ENCODE measurements around the gene HSD17B1. TPM values are rescaled to one million over a fixed set of nuclear protein-coding genes. Genes with fewer than 3 reads are reported as not detected.

The HSD17B1 gene
- total and polyA plus RNA-seq, 2 of the 13 experiments (the other 11 are each of a cell fraction or from before 2014, with no cell fraction given): 0.54 to 0.93 TPM

DNA sequence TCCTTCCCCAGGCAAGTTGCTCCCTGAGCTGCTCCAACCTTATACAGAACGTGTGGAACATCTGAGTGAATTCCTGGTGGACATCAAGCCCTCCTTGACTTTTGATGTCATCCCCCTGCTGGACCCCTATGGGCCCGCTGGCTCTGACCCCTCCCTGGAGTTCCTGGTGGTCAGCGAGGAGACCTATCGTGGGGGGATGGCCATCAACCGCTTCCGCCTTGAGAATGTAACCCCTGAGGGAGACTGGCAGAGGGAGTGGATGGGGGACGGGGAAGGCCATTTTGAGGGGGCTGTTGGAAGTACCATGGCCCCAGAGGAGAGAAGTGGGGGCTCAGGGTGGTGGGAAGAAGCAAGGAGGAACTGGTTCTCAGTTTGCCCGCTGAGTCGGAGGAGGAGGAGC, 11.2 kb downstream of the HSD17B1 start:
- no peak overlapping the region for H2AFZ ChIP-seq (ENCODE audit: low read length)
- no peak for ATAC-seq
- WGBS (ENCODE audit: low lambda C conversion rate): 91% methylated on average over 9 of the region's 9 CpGs
- no peaks in the 10 kb centered on the region for H3K9me3 ChIP-seq (ENCODE audit: low read length)
- H3K27me3 ChIP-seq (ENCODE audit: control insufficient read depth in 1 of 2, insufficient read depth in 2 of 2, low read length in 2 of 2): no peaks in the 10 kb centered on the region; a peak in 1 of 5 replicates
- H4K20me1 ChIP-seq (ENCODE audit: insufficient read depth, low read length): no peaks in the 10 kb centered on the region
- ChIA-PET POLR2A (interaction anchor here (0.7 to 8.5 kb wide), 13 partner anchors 11 to 260 kb away, joined by 3 to 128 read pairs (median 11); partner anchors contain the start of genes BECN1, CNTD1, COA3 and HSD17B1), CTCF (ENCODE audit: low intra/inter-chr PET ratio, low total read pairs) (no interaction called here)
- intact Hi-C loops (cut with micrococcal nuclease; ENCODE audit: unreplicated experiment) (no loop called here), in situ Hi-C loops (cut with HindIII; ENCODE audit: extremely low pct_ligation_motif_present, low pct_unique_long_range_greater_than_20kb) (no loop called here)
- BruUV-seq (replicated peaks): no TSS peak
- peaks cover 69% of the 10 kb centered on the region for H3K4me1 ChIP-seq (ENCODE audit: insufficient read depth, low read length)
- H3K4me2 ChIP-seq (ENCODE audit: low read depth, low read length): peak overlapping the region; percentile 82
- H3K4me3 ChIP-seq (replicated peaks in 1 of 3; ENCODE audit: insufficient read depth in 1 of 3, low read depth in 2 of 3, low read length in 3 of 3): peak overlapping the region; percentile 66 to 91 (median 79)
- peaks cover 16 to 32% of the 10 kb centered on the region in 2 experiments for H3K36me3 ChIP-seq (replicated peaks in 1 of 2; ENCODE audit: control insufficient read depth in 1 of 2, insufficient read depth in 2 of 2, low read length in 2 of 2)
- FAIRE-seq: no peak
- H3K27ac ChIP-seq (ENCODE audit: extremely low read length, insufficient read depth, low read length): peak overlapping the region; percentile 91
- H3K79me2 ChIP-seq (ENCODE audit: insufficient read depth, low read length): peaks cover 42% of the 10 kb centered on the region
- no peak for DNase-seq (ENCODE audit: low spot score)
- peak overlapping the region; percentile 94 for H3K9ac ChIP-seq (ENCODE audit: insufficient read depth, low read depth, low read length)
- TF ChIP-seq, protein P1, sequence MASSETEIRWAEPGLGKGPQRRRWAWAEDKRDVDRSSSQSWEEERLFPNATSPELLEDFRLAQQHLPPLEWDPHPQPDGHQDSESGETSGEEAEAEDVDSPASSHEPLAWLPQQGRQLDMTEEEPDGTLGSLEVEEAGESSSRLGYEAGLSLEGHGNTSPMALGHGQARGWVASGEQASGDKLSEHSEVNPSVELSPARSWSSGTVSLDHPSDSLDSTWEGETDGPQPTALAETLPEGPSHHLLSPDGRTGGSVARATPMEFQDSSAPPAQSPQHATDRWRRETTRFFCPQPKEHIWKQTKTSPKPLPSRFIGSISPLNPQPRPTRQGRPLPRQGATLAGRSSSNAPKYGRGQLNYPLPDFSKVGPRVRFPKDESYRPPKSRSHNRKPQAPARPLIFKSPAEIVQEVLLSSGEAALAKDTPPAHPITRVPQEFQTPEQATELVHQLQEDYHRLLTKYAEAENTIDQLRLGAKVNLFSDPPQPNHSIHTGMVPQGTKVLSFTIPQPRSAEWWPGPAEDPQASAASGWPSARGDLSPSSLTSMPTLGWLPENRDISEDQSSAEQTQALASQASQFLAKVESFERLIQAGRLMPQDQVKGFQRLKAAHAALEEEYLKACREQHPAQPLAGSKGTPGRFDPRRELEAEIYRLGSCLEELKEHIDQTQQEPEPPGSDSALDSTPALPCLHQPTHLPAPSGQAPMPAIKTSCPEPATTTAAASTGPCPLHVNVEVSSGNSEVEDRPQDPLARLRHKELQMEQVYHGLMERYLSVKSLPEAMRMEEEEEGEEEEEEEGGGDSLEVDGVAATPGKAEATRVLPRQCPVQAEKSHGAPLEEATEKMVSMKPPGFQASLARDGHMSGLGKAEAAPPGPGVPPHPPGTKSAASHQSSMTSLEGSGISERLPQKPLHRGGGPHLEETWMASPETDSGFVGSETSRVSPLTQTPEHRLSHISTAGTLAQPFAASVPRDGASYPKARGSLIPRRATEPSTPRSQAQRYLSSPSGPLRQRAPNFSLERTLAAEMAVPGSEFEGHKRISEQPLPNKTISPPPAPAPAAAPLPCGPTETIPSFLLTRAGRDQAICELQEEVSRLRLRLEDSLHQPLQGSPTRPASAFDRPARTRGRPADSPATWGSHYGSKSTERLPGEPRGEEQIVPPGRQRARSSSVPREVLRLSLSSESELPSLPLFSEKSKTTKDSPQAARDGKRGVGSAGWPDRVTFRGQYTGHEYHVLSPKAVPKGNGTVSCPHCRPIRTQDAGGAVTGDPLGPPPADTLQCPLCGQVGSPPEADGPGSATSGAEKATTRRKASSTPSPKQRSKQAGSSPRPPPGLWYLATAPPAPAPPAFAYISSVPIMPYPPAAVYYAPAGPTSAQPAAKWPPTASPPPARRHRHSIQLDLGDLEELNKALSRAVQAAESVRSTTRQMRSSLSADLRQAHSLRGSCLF (CRISPR knock-in tag; IDR thresholded peaks at IDR 0.05; ENCODE audit: borderline replicate concordance): no peak
- TF ChIP-seq, protein P2, sequence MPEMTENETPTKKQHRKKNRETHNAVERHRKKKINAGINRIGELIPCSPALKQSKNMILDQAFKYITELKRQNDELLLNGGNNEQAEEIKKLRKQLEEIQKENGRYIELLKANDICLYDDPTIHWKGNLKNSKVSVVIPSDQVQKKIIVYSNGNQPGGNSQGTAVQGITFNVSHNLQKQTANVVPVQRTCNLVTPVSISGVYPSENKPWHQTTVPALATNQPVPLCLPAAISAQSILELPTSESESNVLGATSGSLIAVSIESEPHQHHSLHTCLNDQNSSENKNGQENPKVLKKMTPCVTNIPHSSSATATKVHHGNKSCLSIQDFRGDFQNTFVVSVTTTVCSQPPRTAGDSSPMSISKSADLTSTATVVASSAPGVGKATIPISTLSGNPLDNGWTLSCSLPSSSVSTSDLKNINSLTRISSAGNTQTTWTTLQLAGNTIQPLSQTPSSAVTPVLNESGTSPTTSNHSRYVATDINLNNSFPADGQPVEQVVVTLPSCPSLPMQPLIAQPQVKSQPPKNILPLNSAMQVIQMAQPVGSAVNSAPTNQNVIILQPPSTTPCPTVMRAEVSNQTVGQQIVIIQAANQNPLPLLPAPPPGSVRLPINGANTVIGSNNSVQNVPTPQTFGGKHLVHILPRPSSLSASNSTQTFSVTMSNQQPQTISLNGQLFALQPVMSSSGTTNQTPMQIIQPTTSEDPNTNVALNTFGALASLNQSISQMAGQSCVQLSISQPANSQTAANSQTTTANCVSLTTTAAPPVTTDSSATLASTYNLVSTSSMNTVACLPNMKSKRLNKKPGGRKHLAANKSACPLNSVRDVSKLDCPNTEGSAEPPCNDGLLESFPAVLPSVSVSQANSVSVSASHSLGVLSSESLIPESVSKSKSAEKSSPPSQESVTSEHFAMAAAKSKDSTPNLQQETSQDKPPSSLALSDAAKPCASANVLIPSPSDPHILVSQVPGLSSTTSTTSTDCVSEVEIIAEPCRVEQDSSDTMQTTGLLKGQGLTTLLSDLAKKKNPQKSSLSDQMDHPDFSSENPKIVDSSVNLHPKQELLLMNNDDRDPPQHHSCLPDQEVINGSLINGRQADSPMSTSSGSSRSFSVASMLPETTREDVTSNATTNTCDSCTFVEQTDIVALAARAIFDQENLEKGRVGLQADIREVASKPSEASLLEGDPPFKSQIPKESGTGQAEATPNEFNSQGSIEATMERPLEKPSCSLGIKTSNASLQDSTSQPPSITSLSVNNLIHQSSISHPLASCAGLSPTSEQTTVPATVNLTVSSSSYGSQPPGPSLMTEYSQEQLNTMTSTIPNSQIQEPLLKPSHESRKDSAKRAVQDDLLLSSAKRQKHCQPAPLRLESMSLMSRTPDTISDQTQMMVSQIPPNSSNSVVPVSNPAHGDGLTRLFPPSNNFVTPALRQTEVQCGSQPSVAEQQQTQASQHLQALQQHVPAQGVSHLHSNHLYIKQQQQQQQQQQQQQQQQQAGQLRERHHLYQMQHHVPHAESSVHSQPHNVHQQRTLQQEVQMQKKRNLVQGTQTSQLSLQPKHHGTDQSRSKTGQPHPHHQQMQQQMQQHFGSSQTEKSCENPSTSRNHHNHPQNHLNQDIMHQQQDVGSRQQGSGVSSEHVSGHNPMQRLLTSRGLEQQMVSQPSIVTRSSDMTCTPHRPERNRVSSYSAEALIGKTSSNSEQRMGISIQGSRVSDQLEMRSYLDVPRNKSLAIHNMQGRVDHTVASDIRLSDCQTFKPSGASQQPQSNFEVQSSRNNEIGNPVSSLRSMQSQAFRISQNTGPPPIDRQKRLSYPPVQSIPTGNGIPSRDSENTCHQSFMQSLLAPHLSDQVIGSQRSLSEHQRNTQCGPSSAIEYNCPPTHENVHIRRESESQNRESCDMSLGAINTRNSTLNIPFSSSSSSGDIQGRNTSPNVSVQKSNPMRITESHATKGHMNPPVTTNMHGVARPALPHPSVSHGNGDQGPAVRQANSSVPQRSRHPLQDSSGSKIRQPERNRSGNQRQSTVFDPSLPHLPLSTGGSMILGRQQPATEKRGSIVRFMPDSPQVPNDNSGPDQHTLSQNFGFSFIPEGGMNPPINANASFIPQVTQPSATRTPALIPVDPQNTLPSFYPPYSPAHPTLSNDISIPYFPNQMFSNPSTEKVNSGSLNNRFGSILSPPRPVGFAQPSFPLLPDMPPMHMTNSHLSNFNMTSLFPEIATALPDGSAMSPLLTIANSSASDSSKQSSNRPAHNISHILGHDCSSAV (CRISPR knock-in tag; IDR thresholded peaks at IDR 0.05; ENCODE audit: borderline replicate concordance): no peak
- TF ChIP-seq ZNF75D (CRISPR knock-in tag; IDR thresholded peaks at IDR 0.05; ENCODE audit: borderline replicate concordance) (no peak), NAIF1 (CRISPR knock-in tag; IDR thresholded peaks at IDR 0.05; ENCODE audit: borderline replicate concordance) (no peak)
- TF ChIP-seq, protein P3, sequence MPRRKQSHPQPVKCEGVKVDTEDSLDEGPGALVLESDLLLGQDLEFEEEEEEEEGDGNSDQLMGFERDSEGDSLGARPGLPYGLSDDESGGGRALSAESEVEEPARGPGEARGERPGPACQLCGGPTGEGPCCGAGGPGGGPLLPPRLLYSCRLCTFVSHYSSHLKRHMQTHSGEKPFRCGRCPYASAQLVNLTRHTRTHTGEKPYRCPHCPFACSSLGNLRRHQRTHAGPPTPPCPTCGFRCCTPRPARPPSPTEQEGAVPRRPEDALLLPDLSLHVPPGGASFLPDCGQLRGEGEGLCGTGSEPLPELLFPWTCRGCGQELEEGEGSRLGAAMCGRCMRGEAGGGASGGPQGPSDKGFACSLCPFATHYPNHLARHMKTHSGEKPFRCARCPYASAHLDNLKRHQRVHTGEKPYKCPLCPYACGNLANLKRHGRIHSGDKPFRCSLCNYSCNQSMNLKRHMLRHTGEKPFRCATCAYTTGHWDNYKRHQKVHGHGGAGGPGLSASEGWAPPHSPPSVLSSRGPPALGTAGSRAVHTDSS (CRISPR knock-in tag; conservative IDR thresholded peaks at IDR 0.05): no peak
- TF ChIP-seq, protein P4, sequence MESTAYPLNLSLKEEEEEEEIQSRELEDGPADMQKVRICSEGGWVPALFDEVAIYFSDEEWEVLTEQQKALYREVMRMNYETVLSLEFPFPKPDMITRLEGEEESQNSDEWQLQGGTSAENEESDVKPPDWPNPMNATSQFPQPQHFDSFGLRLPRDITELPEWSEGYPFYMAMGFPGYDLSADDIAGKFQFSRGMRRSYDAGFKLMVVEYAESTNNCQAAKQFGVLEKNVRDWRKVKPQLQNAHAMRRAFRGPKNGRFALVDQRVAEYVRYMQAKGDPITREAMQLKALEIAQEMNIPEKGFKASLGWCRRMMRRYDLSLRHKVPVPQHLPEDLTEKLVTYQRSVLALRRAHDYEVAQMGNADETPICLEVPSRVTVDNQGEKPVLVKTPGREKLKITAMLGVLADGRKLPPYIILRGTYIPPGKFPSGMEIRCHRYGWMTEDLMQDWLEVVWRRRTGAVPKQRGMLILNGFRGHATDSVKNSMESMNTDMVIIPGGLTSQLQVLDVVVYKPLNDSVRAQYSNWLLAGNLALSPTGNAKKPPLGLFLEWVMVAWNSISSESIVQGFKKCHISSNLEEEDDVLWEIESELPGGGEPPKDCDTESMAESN (CRISPR knock-in tag; conservative IDR thresholded peaks at IDR 0.05): no peak
